GM18498 (cell line): ENCODE measurements around the gene CAMTA2.
"Not testable (repeated sequence)": the region's sequence is repeated elsewhere in the genome, so short reads cannot be mapped to it uniquely, and the experiment has no call there.

Experiments used
- ATAC-seq: cut with Tn5 transposase; IDR thresholded peaks from one replicate; pipeline ENCODE4 v1.9.1; 2021; ENCODE audit warnings: mild to moderate bottlenecking, moderate library complexity; ENCODE audit not compliant: unreplicated experiment

CAMTA2 gene

GRCh38 chr17:4934173-4934979 is 53.1 kb downstream of the CAMTA2 start:
- no peak for ATAC-seq

- no peak for ATAC-seq
Observed at GRCh38 chr17:4933646-4934045, 53.8 kb downstream of the CAMTA2 start.

GRCh38 chr17:4932756-4933155 is 54.7 kb downstream of the CAMTA2 start:
- ATAC-seq = no peak

- ATAC-seq = no peak
Observed at GRCh38 chr17:4931963-4932362, 55.5 kb downstream of the CAMTA2 start, which contains the start of gene GP1BA. Gene GP1BA, plus strand, starts transcription at chr17:4932277. Its CDS starts 328 bp downstream, at chr17:4932605.

- ATAC-seq = no peak
Observed at GRCh38 chr17:4928881-4929280, 58.6 kb downstream of the CAMTA2 start.

- not testable (repeated sequence) for ATAC-seq
Observed at GRCh38 chr17:4926577-4927335, 60.7 kb downstream of the CAMTA2 start.

GRCh38 chr17:4921320-4921719 is 66.2 kb downstream of the CAMTA2 start:
- no peak for ATAC-seq

GRCh38 chr17:4920351-4921048 is 67.0 kb downstream of the CAMTA2 start:
- ATAC-seq = no peak

- ATAC-seq = no peak
Observed at GRCh38 chr17:4919511-4920047, 67.9 kb downstream of the CAMTA2 start.
